ENCODE results near the gene C9orf72. TPM values are rescaled to one million over a fixed set of nuclear protein-coding genes. Genes with fewer than 3 reads are reported as not detected.

C9orf72 gene
- polyA plus RNA-seq, 4 donors: 16.4 to 31.5 (median 20.5) TPM

DNA sequence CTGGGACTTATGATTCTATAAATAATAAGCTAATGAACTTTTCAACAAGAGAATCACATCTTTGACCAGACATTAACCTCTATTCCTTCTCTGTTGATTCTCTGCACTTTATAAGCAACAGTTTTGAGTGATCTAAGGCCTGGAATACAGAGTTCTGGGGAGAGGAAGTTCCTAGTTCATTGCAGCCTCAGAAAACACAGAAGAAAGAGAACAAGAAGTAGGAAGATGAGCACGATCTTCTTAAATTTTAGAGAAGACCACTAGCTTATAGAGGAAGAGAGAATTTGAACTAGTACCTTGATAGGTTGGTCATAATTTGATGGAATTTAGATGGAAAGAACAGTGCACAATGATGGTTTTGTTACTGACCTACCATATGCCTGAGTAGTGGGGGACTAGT, 8.5 kb upstream of the C9orf72 start:
- no peak for DNase-seq (ENCODE audit: low read depth in 4 of 4, low spot score in 2 of 4)

DNA sequence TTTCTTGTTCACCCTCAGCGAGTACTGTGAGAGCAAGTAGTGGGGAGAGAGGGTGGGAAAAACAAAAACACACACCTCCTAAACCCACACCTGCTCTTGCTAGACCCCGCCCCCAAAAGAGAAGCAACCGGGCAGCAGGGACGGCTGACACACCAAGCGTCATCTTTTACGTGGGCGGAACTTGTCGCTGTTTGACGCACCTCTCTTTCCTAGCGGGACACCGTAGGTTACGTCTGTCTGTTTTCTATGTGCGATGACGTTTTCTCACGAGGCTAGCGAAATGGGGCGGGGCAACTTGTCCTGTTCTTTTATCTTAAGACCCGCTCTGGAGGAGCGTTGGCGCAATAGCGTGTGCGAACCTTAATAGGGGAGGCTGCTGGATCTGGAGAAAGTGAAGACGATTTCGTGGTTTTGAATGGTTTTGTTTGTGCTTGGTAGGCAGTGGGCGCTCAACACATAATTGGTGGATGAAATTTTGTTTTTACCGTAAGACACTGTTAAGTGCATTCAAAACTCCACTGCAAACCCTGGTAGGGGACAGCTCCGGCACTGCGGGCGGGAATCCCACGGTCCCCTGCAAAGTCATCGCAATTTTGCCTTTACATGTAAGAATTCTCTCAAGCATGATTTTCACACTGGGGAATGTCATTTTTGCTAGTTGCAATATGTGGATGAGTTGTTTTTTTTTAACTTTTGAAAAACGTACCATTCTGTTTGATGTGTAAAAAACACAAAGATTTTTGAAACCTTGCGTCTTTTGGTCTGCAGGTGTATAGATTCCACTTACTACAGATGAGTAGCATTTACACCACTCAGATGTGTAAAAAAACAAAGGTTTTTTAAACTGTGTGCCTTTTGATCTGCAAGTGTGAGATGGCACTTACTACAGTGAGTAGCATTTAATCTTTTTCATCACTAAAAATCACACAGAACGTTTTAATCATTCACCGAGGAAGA, 631 bp upstream of the C9orf72 start:
- DNase-seq (ENCODE audit: low read depth in 4 of 4, low spot score in 2 of 4): peak; percentile 90 to 96 (median 94)

DNA sequence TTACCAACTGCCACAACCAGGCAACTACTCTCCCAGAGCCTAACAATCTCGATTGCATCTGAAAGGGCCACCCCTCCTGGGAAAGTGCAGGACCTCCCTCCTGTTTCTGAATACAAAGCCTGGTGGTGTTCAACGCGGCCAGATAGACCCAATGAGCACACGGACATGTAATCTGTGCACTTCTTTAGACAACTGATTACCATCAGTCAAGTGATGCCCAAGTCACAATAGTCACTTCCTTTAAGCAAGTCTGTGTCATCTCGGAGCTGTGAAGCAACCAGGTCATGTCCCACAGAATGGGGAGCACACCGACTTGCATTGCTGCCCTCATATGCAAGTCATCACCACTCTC, 739 bp downstream of the C9orf72 start:
- DNase-seq (ENCODE audit: low read depth in 4 of 4, low spot score in 2 of 4): peak in 3 of 4 donors; percentile 39 to 66 (median 51)

DNA sequence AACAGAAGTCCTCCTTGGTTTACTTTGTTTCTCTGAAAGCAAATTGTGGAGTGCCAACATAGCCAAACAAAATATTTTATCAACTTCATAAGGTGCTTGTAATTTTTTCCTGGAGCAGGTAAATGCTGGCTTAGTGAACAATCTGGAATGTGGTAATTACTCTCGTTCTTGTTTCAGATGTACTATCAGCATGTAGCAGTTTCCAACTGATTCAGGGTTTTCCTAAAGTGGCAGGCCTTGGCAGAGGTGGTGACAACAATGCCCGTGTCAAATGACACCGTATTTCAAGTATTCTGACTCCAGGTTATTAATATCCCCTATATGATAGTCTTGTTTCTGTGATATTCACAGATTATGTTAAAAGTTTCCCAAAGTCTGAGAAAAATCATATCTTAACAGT, 1.2 kb downstream of the C9orf72 start:
- no peak for DNase-seq (ENCODE audit: low read depth in 4 of 4, low spot score in 2 of 4)

DNA sequence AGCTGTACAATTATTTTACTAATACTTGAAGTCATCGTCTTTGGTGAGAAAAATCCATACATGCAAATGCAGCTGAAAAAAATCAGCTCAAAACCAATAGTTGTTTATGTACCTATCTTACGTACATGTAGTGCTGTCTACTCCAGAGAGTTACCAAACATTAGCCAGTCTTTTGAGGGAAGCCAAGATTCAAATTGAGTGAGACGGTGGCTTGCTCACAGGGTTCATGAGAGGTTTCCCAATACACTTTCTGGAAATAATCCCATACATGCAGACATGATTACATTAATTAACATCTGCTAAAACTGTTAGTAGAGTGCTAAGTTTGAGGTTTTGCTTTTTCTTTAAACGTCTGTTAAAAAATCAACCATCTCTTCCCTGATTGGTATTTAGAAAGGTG, 2.3 kb downstream of the C9orf72 start:
- DNase-seq (ENCODE audit: low read depth in 4 of 4, low spot score in 2 of 4): no peak

DNA sequence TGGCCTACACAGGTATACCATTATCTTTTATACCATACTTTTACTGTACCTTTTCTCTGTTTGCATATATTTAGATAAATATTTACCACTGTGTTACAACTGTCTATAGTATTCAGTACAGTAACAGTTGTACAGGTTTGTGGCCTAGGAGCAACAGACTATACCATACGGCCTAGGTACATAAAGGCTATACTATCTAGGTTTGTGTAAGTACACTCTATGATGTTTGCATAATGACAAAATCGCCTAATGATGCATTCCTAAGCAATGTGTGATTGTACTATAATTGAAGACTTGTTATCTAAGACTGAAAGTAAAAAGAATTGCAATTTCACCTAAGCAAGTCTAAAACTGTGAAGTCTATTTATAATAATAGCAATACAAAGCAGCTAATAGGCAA, 3.9 kb downstream of the C9orf72 start:
- no peak for DNase-seq (ENCODE audit: low read depth in 4 of 4, low spot score in 2 of 4)

DNA sequence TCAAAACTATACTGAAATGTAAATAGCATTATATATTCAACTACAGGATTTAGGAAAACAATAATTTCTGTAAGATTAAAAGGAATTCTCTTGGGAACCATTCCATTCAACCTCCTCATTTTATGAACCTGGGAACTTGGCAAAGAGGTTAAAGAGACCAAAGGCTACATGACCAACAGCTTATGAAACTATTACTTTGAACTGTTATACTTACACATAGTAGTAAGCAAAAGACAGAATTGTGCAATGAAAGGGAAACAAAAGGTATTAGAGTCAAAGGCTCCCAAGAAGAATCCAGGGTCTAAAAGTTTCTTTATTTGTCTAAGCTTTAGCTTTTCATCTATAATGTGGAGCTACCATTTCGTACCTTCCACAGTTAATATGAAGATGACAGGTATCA, 7.2 kb downstream of the C9orf72 start:
- DNase-seq (ENCODE audit: low read depth in 4 of 4, low spot score in 2 of 4): no peak

DNA sequence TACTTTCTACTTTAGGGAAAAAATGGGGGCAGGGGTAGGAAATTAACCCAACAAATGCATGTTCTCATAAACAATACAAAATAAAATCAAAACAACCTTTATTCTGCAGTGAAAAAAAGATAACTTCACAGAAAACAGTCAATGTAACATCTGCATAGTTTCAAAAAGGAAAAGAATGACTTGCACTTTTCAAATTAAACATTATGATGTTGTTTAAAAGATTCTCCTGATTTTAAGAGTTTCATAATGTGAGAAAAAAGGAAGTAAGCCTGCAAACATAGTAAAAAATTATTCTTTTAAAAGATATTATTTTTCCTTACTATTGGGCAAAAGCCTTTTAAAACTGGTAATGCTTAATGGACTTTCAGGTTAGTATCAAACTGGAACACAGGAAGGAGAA, 7.6 kb downstream of the C9orf72 start:
- no peak for DNase-seq (ENCODE audit: low read depth in 4 of 4, low spot score in 2 of 4)

DNA sequence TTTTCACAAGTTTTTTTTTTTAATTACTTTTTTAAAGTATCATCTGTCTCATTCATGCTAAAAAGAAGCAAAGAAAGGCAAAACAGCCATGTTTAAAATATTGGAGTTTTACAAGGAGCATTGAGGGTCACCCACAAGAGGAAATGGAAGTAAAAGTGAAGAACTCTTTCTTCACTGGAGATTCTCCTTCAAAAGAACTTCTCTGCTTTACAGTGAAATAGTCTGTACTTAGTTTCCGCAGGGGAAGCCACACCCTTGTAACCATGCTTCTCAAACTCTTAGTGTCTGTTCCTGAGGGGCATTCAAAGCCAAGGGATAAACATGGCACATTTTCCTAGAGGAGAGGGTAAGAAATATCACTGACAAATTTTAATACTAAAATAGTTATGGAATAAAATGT, 8.6 kb downstream of the C9orf72 start:
- no peak for DNase-seq (ENCODE audit: low read depth in 4 of 4, low spot score in 2 of 4)

DNA sequence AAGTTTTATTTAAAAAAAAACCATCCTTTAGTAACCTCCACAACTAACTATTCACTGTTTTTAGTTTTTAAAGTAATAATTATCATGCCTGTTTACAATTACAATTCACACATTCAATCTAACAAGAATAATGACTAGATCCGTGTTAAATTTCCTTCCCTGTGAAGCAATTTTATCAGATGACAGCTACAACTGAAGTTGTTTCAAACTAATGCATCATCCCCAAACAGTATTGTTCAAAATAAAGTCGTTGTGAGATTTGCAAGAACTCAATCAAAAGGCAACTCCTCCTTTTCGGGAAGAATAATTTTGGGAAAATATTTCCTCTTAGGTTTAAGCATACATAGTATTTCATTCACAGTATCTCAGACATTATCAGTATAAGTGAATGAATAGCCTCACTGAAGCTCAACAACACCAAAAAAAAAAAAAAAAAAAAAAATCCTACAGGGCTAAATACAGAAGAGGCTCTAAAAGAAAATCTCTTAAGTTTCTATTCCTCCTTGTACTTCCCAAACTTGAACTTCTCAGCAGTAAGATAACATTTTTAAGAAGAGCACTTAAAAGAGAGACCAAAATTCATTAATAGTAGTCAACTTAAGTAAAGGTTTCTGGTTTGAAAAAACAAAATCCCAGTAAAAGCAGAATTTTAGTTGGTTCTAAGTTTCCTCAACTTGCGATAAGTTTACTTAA, 9.4 kb downstream of the C9orf72 start:
- no peak for DNase-seq (ENCODE audit: low read depth in 4 of 4, low spot score in 2 of 4)

DNA sequence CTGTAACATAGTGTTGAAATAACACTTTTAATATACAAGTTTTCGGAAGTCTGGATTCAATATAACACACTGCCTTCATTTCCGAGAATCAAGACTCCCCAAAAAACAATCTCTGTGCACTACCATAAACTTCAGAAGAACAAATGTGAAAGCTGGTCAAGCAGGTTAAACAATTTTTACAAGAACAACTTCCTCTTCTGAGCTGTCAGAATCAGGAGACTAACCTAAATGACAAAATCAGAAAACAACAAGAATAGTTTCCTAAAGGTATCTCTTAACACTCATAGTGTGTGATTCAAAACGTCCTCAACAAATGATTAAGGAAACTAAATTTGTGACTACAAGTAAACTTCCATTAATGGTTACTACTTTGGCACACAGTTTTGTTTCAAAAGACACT, 11.6 kb downstream of the C9orf72 start:
- DNase-seq (ENCODE audit: low read depth in 4 of 4, low spot score in 2 of 4): no peak

DNA sequence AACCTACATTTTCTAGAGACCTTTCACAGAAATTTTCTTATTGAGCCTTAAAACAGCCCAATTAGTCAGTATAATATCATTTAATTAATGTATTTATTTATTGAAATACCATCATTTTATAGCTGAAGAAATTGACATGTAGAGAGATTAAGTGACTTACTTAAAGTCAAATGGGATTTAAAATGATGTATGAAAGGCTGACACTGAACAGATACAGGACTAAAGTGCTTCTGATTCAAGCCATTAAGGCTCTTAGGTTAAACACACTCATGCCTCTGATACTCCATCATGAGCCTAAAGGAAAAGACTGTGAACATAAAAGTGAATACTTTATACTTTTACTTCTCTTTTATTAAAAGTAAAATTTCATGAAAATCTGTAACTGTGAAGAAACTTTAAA, 12.8 kb downstream of the C9orf72 start:
- DNase-seq (ENCODE audit: low read depth in 4 of 4, low spot score in 2 of 4): no peak

DNA sequence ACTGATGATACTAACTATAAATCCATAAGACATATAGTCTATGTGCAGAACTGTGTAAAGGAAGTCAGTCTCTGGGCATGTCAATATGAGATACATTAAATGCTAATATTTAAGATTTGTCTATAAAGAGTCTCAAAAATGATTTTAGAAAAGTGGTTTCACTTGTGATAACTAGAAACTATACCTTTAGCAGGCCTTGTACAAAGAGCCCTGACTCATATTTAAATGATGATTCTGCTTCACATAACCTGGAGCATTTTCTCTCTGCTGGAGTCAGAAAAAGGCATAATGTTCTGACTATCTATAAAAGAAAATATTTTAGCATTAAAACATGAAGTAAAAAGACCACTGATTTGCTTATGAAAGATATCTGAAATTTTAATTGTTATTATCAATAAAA, 15.0 kb downstream of the C9orf72 start:
- DNase-seq (ENCODE audit: low read depth in 4 of 4, low spot score in 2 of 4): no peak

DNA sequence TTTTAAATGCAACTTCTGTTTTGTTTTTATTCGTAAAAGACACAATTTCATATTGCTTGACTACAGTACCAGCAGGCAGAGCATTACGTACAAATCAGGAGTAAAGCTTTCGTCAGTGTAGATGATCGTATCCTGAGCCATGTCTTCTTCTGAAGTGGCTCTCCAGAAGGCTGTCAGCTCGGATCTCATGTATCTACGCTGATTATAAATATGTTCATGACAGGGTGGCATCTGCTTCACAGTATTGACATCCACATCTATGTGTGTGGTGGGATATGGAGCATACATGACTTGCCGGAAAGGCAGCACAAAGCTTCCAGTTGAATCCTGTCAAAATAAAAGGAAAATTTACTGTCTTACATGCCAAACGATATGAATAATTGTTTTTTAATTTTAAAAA, 16.8 kb downstream of the C9orf72 start:
- DNase-seq (ENCODE audit: low read depth in 4 of 4, low spot score in 2 of 4): no peak

DNA sequence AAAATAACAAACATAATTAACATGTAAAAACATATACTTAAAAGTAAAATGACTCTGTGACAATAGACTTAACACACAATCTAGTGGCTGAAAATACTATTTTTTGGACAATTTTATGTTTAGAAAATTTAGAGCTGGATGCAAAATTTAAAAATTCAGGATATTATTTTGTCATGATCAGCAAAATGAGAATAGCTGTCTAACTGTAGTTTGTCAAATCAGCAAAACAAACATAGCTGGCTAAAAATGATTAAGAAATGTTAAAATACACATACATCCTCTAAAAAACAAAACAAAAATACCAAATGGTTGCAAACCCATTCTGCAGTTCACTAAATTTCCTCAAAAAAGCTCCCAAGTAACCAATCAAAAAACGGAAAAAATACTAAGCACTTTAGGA, 18.6 kb downstream of the C9orf72 start:
- no peak for DNase-seq (ENCODE audit: low read depth in 4 of 4, low spot score in 2 of 4)

DNA sequence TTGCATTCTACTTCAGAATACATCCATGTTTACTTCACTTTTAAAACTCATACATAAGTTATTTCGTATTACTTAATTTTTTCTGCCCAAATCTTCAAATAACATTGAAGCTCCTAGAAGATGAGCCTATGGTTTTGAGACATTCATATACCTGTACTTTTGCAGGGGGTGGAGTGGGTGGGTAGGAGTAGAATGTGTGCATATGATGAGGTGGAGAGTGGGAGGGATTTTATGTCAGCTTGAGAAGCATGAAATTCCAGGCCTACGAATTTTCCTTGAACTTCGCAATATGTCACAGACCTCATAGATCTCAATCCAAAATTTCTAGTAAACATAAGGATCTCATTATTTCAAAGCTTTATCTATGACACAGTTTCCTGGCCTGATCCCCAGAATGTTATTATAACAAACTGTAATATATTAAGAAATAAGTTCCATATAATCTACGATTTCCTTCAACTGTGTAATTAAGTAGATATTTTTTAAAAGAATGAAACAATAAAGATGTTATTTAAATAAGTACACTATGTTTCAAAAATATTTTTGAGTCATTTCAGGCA, 24.0 kb downstream of the C9orf72 start:
- DNase-seq (ENCODE audit: low read depth in 4 of 4, low spot score in 2 of 4): no peak

DNA sequence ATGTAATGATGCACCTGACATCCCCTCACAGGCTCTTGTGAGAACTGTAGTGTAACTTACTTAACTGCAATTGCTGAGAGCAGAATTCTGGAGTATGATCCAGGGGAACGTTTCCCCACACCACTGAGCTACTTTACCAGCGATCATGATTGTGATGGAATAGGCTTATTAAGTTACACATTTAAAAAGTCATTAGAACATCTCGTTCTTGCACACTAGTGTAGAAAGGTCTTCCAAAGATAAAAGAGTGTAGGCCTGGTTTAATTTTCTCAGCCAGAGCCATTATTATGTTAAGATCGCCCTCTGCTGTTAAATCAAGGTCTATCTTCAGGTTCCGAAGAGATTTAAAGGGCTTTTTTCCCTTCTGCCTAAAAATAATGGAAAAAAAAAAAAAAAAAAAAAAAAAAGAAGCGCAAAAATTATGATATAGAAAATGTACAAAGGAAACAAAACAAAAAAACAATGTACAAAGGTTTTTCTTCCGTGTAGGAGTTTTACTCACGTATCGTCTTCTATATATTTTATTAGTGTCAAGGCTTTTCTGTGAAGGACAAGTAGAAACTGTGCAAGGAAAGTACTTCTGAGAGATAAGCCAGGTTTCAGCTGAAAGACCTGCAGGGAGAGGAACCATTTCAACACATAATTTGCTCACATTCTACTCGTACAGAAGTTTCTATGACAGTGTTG, 25.1 kb downstream of the C9orf72 start:
- peak in 2 of 4 donors; percentile 55 for DNase-seq (ENCODE audit: low read depth in 4 of 4, low spot score in 2 of 4)

DNA sequence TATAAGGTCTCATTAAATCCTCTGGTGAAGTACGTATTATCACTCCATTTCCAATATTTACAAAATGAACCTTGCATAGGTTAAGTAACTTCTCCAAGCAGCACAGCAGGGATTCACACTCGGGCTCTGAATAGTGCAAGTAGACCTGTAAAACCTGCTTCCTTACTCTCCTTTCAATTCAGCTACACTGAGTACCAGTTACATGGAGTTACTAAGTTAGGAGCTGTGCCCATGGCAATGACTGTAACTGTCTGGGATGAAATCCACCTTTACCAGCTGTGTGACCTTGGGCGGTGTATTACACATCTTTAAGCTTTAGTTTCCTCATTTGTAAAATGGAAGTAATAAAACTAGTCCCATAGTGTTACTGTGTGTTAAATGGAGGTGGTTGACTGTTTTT, 27.8 kb downstream of the C9orf72 start:
- DNase-seq (ENCODE audit: low read depth in 4 of 4, low spot score in 2 of 4): no peak

DNA sequence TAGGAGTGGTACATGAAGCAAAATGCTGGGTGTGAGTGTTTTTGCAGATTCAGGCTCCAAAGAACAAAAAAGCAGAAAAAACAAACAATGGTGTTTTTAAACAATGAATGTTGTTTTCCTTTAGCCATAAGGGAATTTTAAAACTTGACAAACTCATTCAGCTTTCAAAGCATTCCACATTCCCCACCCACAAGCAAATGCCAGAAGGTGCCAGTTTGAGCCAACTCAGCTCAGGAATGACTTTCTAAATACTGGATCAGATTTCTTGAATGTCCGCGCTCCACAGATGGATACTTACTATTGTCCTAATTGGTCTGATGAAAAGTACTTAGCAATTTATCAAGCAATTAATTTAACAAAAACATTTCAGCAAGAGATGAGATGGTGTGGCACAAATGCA, 30.8 kb downstream of the C9orf72 start:
- no peak for DNase-seq (ENCODE audit: low read depth in 4 of 4, low spot score in 2 of 4)

DNA sequence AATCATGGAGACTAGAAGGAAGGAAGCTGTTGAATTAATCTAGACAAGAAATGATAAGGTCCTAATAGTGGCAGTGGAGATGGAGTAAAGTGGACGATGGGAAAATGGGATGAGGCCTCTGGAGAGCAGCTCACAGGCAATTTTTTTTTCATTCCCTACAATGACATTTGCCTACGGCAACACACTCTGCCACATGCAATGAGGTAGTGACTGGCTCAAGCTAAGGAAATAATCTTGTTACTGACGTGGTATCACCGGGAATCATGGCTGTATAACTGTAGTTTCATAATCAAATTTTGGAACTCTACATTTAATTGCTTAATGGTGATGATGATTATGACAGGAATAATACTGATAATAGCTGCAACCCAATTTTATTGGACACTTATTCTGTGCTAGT, 31.5 kb downstream of the C9orf72 start:
- no peak for DNase-seq (ENCODE audit: low read depth in 4 of 4, low spot score in 2 of 4)

DNA sequence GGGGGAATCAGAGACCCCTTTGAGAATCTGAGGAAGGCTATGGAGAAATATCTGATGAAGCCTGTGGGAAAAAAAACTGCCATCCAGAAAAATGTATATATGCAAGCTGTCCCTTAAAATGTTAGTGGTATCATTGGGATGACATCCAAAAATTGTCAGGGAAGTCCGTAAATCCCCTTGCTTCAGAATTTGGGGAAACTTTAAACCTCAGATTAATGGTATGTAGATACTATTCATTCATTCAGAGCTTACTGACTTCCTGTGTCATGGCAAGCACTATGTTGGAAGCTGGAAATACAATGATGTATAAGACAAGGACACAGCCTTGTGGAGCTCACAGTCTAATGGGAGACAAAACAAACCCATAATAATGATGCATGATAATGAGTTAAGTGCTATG, 32.8 kb downstream of the C9orf72 start:
- DNase-seq (ENCODE audit: low read depth in 4 of 4, low spot score in 2 of 4): no peak

Data from left renal cortex interstitium (tissue), 4 donors.